DOHH2 (cell line): ENCODE data around the gene MRPL55.

Experiments
- H3F3A ChIP-seq: fragments of 200-600 bp; sonication (generic), shearing (Covaris generic); 2 replicates; pipeline ENCODE4 v1.6.0; 2016; ENCODE audit warnings: antibody characterized with exemption, mild to moderate bottlenecking; ENCODE audit not compliant: control insufficient read depth, insufficient read depth
- H3K27ac ChIP-seq: fragments of 200-600 bp; sonication (generic); 2 replicates; pipeline ENCODE4 v1.5.1; 2014; ENCODE audit warnings: low read depth, mild to moderate bottlenecking, low read length, moderate library complexity
- H3K27me3 ChIP-seq: fragments of 200-600 bp; sonication (generic); 2 replicates; pipeline ENCODE4 v1.6.1; 2014; ENCODE audit warnings: mild to moderate bottlenecking, low read length, mixed read lengths; ENCODE audit not compliant: control insufficient read depth
- H3K36me3 ChIP-seq: fragments of 200-600 bp; sonication (generic); 2 replicates; pipeline ENCODE4 v1.6.1; 2014; ENCODE audit warnings: mild to moderate bottlenecking, low read length, moderate library complexity, mixed read lengths; ENCODE audit not compliant: control insufficient read depth
- H3K4me1 ChIP-seq: fragments of 200-600 bp; sonication (generic); 2 replicates; pipeline ENCODE4 v1.6.1; 2014; ENCODE audit warnings: mild to moderate bottlenecking, low read length, mixed read lengths; ENCODE audit not compliant: control insufficient read depth
- H3K4me2 ChIP-seq: fragments of 200-600 bp; sonication (generic); 2 replicates; pipeline ENCODE4 v1.6.0; 2014; ENCODE audit warnings: mild to moderate bottlenecking, low read length, moderate library complexity
- H3K4me3 ChIP-seq: fragments of 200-600 bp; sonication (generic); 2 replicates; pipeline ENCODE4 v1.5.1; 2014; ENCODE audit warnings: mild to moderate bottlenecking, low read length, mixed read lengths
- H3K79me2 ChIP-seq: fragments of 200-600 bp; sonication (generic); 2 replicates; pipeline ENCODE4 v1.6.1; 2014; ENCODE audit warnings: mild to moderate bottlenecking, low read length, mixed read lengths; ENCODE audit not compliant: control insufficient read depth
- H3K9me2 ChIP-seq: fragments of 200-600 bp; sonication (generic); replicated peaks from 2 replicates; pipeline ENCODE4 v1.6.1; 2014; ENCODE audit warnings: mild to moderate bottlenecking, low read length, mixed read lengths; ENCODE audit not compliant: control insufficient read depth
- H3K9me3 ChIP-seq: fragments of 200-600 bp; sonication (generic); 2 replicates; pipeline ENCODE4 v1.6.1; 2014; ENCODE audit warnings: antibody characterized with exemption, low read length, mixed read lengths; ENCODE audit not compliant: control insufficient read depth, insufficient read depth
- H4K20me1 ChIP-seq: fragments of 200-600 bp; sonication (generic); 2 replicates; pipeline ENCODE4 v1.6.0; 2014; ENCODE audit warnings: low read depth, mild to moderate bottlenecking, antibody characterized with exemption, low read length, moderate library complexity; ENCODE audit not compliant: control insufficient read depth, insufficient read depth
- EZH2phosphoT487 ChIP-seq: fragments of 200-600 bp; sonication (generic); IDR thresholded peaks from 2 replicates; pipeline ENCODE4 v1.6.1; 2017; ENCODE audit warnings: borderline replicate concordance, mild to moderate bottlenecking, antibody characterized with exemption, low read length, moderate library complexity, mixed read lengths
- TF ChIP-seq, protein P1 (sequence below): fragments of 200-600 bp; sonication (generic); IDR thresholded peaks from one replicate; pipeline ENCODE4 v1.5.1; 2014; ENCODE audit warnings: antibody characterized with exemption, mild to moderate bottlenecking, low read depth, low read length; ENCODE audit not compliant: poor library complexity, severe bottlenecking

Gene MRPL55

DNA sequence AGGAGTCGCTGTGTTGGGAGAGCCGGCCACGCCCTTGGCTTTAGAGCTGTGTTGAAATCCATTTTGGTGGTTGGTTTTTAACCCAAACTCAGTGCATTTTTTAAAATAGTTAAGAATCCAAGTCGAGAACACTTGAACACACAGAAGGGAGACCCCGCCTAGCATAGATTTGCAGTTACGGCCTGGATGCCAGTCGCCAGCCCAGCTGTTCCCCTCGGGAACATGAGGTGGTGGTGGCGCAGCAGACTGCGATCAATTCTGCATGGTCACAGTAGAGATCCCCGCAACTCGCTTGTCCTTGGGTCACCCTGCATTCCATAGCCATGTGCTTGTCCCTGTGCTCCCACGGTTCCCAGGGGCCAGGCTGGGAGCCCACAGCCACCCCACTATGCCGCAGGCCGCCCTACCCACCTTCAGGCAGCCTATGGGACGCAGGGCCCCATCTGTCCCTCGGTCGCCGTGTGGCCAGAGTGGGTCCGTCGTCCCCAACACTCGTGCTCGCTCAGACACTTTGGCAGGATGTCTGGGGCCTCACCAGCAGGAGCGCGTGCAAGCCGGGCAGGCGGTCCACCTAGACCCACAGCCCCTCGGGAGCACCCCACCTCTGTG is 10.7 kb downstream of the MRPL55 start:
- Histone ChIP-seq H4K20me1 (peaks cover 11% of the 10 kb centered on the region), H3K36me3 (peaks cover 81% of the 10 kb centered on the region), H3F3A (peaks cover 23% of the 10 kb centered on the region)

GRCh38 chr1:228097333-228098081 is 11.6 kb downstream of the MRPL55 start:
- H3K4me1 ChIP-seq, result peaks cover 11% of the 10 kb centered on the region
- H3K9me2 ChIP-seq, result no peaks in the 10 kb centered on the region
- no peaks in the 10 kb centered on the region for H3K27me3 ChIP-seq
- H3F3A ChIP-seq, result peaks cover 23% of the 10 kb centered on the region
- H3K4me3 ChIP-seq, result no peak overlapping the region
- peaks cover 79% of the 10 kb centered on the region for H3K79me2 ChIP-seq
- H3K9me3 ChIP-seq, result peaks cover 24% of the 10 kb centered on the region
- peaks cover 11% of the 10 kb centered on the region for H4K20me1 ChIP-seq
- H3K36me3 ChIP-seq, result peaks cover 90% of the 10 kb centered on the region
- H3K27ac ChIP-seq, result no peak overlapping the region
- TF ChIP-seq EZH2phosphoT487, result no peak
- TF ChIP-seq, protein P1, sequence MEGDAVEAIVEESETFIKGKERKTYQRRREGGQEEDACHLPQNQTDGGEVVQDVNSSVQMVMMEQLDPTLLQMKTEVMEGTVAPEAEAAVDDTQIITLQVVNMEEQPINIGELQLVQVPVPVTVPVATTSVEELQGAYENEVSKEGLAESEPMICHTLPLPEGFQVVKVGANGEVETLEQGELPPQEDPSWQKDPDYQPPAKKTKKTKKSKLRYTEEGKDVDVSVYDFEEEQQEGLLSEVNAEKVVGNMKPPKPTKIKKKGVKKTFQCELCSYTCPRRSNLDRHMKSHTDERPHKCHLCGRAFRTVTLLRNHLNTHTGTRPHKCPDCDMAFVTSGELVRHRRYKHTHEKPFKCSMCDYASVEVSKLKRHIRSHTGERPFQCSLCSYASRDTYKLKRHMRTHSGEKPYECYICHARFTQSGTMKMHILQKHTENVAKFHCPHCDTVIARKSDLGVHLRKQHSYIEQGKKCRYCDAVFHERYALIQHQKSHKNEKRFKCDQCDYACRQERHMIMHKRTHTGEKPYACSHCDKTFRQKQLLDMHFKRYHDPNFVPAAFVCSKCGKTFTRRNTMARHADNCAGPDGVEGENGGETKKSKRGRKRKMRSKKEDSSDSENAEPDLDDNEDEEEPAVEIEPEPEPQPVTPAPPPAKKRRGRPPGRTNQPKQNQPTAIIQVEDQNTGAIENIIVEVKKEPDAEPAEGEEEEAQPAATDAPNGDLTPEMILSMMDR, result no peak
- no peak overlapping the region for H3K4me2 ChIP-seq

More for the DNA sequence above, 10.7 kb downstream of the MRPL55 start:
- Histone ChIP-seq H3K9me2 (no peaks in the 10 kb centered on the region), H3K9me3 (peaks cover 15% of the 10 kb centered on the region), H3K4me1 (peaks cover 12% of the 10 kb centered on the region), H3K27me3 (no peaks in the 10 kb centered on the region), H3K4me3 (no peak overlapping the region), H3K4me2 (no peak overlapping the region), H3K27ac (no peak overlapping the region), H3K79me2 (peaks cover 76% of the 10 kb centered on the region)
- TF ChIP-seq EZH2phosphoT487, result no peak
- TF ChIP-seq, protein P1, result no peak

- Histone ChIP-seq H4K20me1 (peaks cover 11% of the 10 kb centered on the region), H3K4me1 (peaks cover 9% of the 10 kb centered on the region), H3K36me3 (peaks cover 96% of the 10 kb centered on the region), H3K27ac (no peak overlapping the region), H3K27me3 (no peaks in the 10 kb centered on the region), H3K4me2 (no peak overlapping the region), H3K9me3 (peaks cover 30% of the 10 kb centered on the region), H3K79me2 (peaks cover 79% of the 10 kb centered on the region), H3K4me3 (no peak overlapping the region), H3K9me2 (no peaks in the 10 kb centered on the region), H3F3A (peaks cover 20% of the 10 kb centered on the region)
- TF ChIP-seq EZH2phosphoT487, result no peak
- TF ChIP-seq, protein P1, result no peak
Observed at GRCh38 chr1:228096416-228097332, 12.4 kb downstream of the MRPL55 start.
